Hepatocyte (in vitro differentiated cells): Measurements from ENCODE around the gene DNAJC15. TPM values are rescaled to one million over a fixed set of nuclear protein-coding genes. Genes with fewer than 3 reads are reported as not detected.

Experiments
- DNase-seq: peaks from one replicate; pipeline ENCODE4 v3.0.0-alpha.2; 2016; ENCODE audit warnings: low spot score
- H2AFZ ChIP-seq: fragments of 200-600 bp; sonication (generic); 2 replicates; pipeline ENCODE4 v1.6.0; 2016; ENCODE audit warnings: antibody characterized with exemption, mild to moderate bottlenecking
- H3K27ac ChIP-seq: fragments of 200-600 bp; sonication (generic); 2 replicates; pipeline ENCODE4 v1.5.1; 2016; ENCODE audit warnings: mild to moderate bottlenecking
- H3K27me3 ChIP-seq: fragments of 200-600 bp; sonication (generic); 2 replicates; pipeline ENCODE4 v1.6.1; 2016
- H3K36me3 ChIP-seq: fragments of 200-600 bp; sonication (generic); replicated peaks from 2 replicates; pipeline ENCODE4 v1.5.1; 2016; ENCODE audit warnings: low read depth; ENCODE audit not compliant: insufficient read depth
- H3K4me1 ChIP-seq: fragments of 200-600 bp; sonication (generic); 2 replicates; pipeline ENCODE4 v1.5.1; 2016; ENCODE audit warnings: mild to moderate bottlenecking, moderate library complexity; ENCODE audit not compliant: insufficient read depth
- H3K4me2 ChIP-seq: fragments of 200-600 bp; sonication (generic); 2 replicates; pipeline ENCODE4 v1.6.0; 2016
- H3K4me3 ChIP-seq: fragments of 200-600 bp; sonication (generic); 2 replicates; pipeline ENCODE4 v1.5.1; 2016; ENCODE audit warnings: mild to moderate bottlenecking
- H3K79me2 ChIP-seq: fragments of 200-600 bp; sonication (generic); 2 replicates; pipeline ENCODE4 v1.6.0; 2017; ENCODE audit warnings: mild to moderate bottlenecking
- H3K9me2 ChIP-seq: fragments of 200-600 bp; sonication (generic); replicated peaks from 2 replicates; pipeline ENCODE4 v1.6.0; 2017; ENCODE audit warnings: mild to moderate bottlenecking; ENCODE audit not compliant: insufficient read depth
- H3K9me3 ChIP-seq: fragments of 200-600 bp; sonication (generic); 2 replicates; pipeline ENCODE4 v1.5.1; 2016; ENCODE audit warnings: low read depth, mild to moderate bottlenecking
- H4K20me1 ChIP-seq: fragments of 200-600 bp; sonication (generic); 2 replicates; pipeline ENCODE4 v1.6.0; 2016; ENCODE audit warnings: mild to moderate bottlenecking; ENCODE audit not compliant: insufficient read depth, poor library complexity, severe bottlenecking
- CTCF ChIP-seq: fragments of 200-600 bp; sonication (generic); IDR thresholded peaks from 2 replicates; pipeline ENCODE4 v1.5.1; 2016; ENCODE audit warnings: antibody characterized with exemption, mild to moderate bottlenecking; ENCODE audit not compliant: poor library complexity
- EZH2 ChIP-seq: fragments of 200-600 bp; sonication (generic); IDR thresholded peaks from 2 replicates; pipeline ENCODE4 v1.6.1; 2016; ENCODE audit warnings: antibody characterized with exemption, mild to moderate bottlenecking, borderline replicate concordance
- EZH2phosphoT487 ChIP-seq: fragments of 200-600 bp; sonication (generic); IDR thresholded peaks from one replicate; pipeline ENCODE4 v1.6.1; 2018; ENCODE audit warnings: antibody characterized with exemption, mild to moderate bottlenecking, low read depth, moderate library complexity; ENCODE audit not compliant: unreplicated experiment, severe bottlenecking
- WGBS: methylation state at CpG from one replicate; pipeline ENCODE4 v1.1.6; 2016; ENCODE audit warnings: low lambda C conversion rate; ENCODE audit errors: missing lambda C conversion rate; 5-methylcytosine and 5-hydroxymethylcytosine counted together
- polyA plus RNA-seq: library from polyadenylated mRNA; unstranded; fragments of >200 nt; fragmentation: Nextera tagmentation; extraction: Ambion mirVana; gene quantifications from 2 replicates; pipeline ENCODE4 v1.2.1, GENCODE V29; 2016
- total RNA-seq: library from RNA; depleted of rRNA; stranded (reverse); fragments of >200 nt; gene quantifications from 2 replicates; pipeline ENCODE4 v1.2.3, GENCODE V29; 2014

The DNAJC15 gene
- total and polyA plus RNA-seq, 2 experiments from 2014 or later, result 3.5 to 10.6 TPM

GRCh38 chr13:43020794-43021193, 2.6 kb upstream of the DNAJC15 start:
- Histone ChIP-seq H3K36me3 (no peaks in the 10 kb centered on the region), H3K9me2 (no peaks in the 10 kb centered on the region), H3K4me3 (no peak overlapping the region), H3K79me2 (no peaks in the 10 kb centered on the region), H3K27ac (no peak overlapping the region), H3K9me3 (no peaks in the 10 kb centered on the region), H2AFZ (no peak overlapping the region), H4K20me1 (no peaks in the 10 kb centered on the region), H3K4me2 (no peak overlapping the region), H3K4me1 (peaks cover 16% of the 10 kb centered on the region), H3K27me3 (no peaks in the 10 kb centered on the region)
- WGBS, result 36% methylated on average over 1 of the region's 1 CpG
- DNase-seq, result no peak
- TF ChIP-seq EZH2phosphoT487 (no peak), EZH2 (no peak), CTCF (no peak)

GRCh38 chr13:43021926-43022670, 1.3 kb upstream of the DNAJC15 start:
- H4K20me1 ChIP-seq, result no peaks in the 10 kb centered on the region
- no peak overlapping the region for H2AFZ ChIP-seq
- H3K4me3 ChIP-seq, result no peak overlapping the region
- H3K4me1 ChIP-seq, result peaks cover 16% of the 10 kb centered on the region
- 80% methylated on average over 11 of the region's 11 CpGs for WGBS
- DNase-seq, result no peak
- H3K9me2 ChIP-seq, result no peaks in the 10 kb centered on the region
- peak overlapping the region; percentile 37 for H3K27ac ChIP-seq
- no peaks in the 10 kb centered on the region for H3K9me3 ChIP-seq
- H3K36me3 ChIP-seq, result no peaks in the 10 kb centered on the region
- H3K79me2 ChIP-seq, result no peaks in the 10 kb centered on the region
- no peaks in the 10 kb centered on the region for H3K27me3 ChIP-seq
- no peak overlapping the region for H3K4me2 ChIP-seq
- no peak for TF ChIP-seq EZH2
- TF ChIP-seq CTCF, result no peak
- no peak for TF ChIP-seq EZH2phosphoT487

GRCh38 chr13:43022934-43023288, 475 bp upstream of the DNAJC15 start:
- no peak overlapping the region for H3K4me3 ChIP-seq
- TF ChIP-seq EZH2phosphoT487 (no peak), EZH2 (no peak), CTCF (no peak)
- H3K79me2 ChIP-seq, result no peaks in the 10 kb centered on the region
- no peak overlapping the region for H2AFZ ChIP-seq
- WGBS, result 90% methylated on average over 12 of the region's 12 CpGs
- no peaks in the 10 kb centered on the region for H3K9me2 ChIP-seq
- H4K20me1 ChIP-seq, result no peaks in the 10 kb centered on the region
- peak overlapping the region; percentile 38 for H3K27ac ChIP-seq
- peaks cover 16% of the 10 kb centered on the region for H3K4me1 ChIP-seq
- H3K27me3 ChIP-seq, result no peaks in the 10 kb centered on the region
- no peaks in the 10 kb centered on the region for H3K36me3 ChIP-seq
- DNase-seq, result no peak
- peak overlapping the region; percentile 26 for H3K4me2 ChIP-seq
- no peaks in the 10 kb centered on the region for H3K9me3 ChIP-seq
